Natural killer cell (primary cell): ENCODE data around the gene WDFY4. TPM values are rescaled to one million over a fixed set of nuclear protein-coding genes. Genes with fewer than 3 reads are reported as not detected.

Experiments used
- ATAC-seq, 3 donors: fragments of 150-1000 bp in 2 of 3; fragments of 200-7000 bp in 1 of 3; cut with Tn5 transposase; 1 replicate in 1 of 3; 2 replicates in 2 of 3; pipeline ENCODE4 v1.10.0; 2021; ENCODE audit warnings: mild to moderate bottlenecking in 2 of 3, moderate library complexity in 2 of 3
- DNase-seq, 2 donors: peaks; one replicate each; pipeline versions ENCODE4 v3.0.0 to v3.0.0-alpha.2; 2013 to 2021; ENCODE audit warnings: mixed read lengths in 1 of 2
- H3K27ac ChIP-seq: one replicate; pipeline ENCODE4 v1.5.1; 2013; ENCODE audit warnings: mild to moderate bottlenecking, low read length
- H3K27me3 ChIP-seq: one replicate; pipeline ENCODE4 v1.6.1; 2013; ENCODE audit warnings: low read length; ENCODE audit not compliant: control insufficient read depth, insufficient read depth
- H3K36me3 ChIP-seq: one replicate; pipeline ENCODE4 v1.6.1; 2013; ENCODE audit warnings: low read length; ENCODE audit not compliant: control insufficient read depth, insufficient read depth
- H3K4me1 ChIP-seq: one replicate; pipeline ENCODE4 v1.6.1; 2013; ENCODE audit warnings: low read length; ENCODE audit not compliant: control insufficient read depth, insufficient read depth
- H3K4me3 ChIP-seq: one replicate; pipeline ENCODE4 v1.5.1; 2013; ENCODE audit warnings: low read length
- H3K9me3 ChIP-seq: one replicate; pipeline ENCODE4 v1.6.1; 2013; ENCODE audit warnings: low read length; ENCODE audit not compliant: control insufficient read depth, insufficient read depth
- H3K27ac Mint-ChIP-seq, 2 donors: one replicate each; pipeline ENCODE4 v1.8.0; 2022; ENCODE audit warnings: mild to moderate bottlenecking in 2 of 2, mixed read lengths in 2 of 2, moderate library complexity in 1 of 2
- H3K27me3 Mint-ChIP-seq, 2 donors: one replicate each; pipeline ENCODE4 v1.8.0; 2022; ENCODE audit warnings: low read depth in 2 of 2, mixed read lengths in 2 of 2
- H3K36me3 Mint-ChIP-seq: one replicate; pipeline ENCODE4 v1.8.0; 2022; ENCODE audit warnings: mixed read lengths
- H3K4me1 Mint-ChIP-seq, 2 donors: one replicate each; pipeline ENCODE4 v1.8.0; 2022; ENCODE audit warnings: mixed read lengths in 2 of 2
- H3K4me3 Mint-ChIP-seq: one replicate; pipeline ENCODE4 v1.8.0; 2022; ENCODE audit warnings: mild to moderate bottlenecking, moderate library complexity, mixed read lengths
- H3K9me3 Mint-ChIP-seq, 2 donors: one replicate each; pipeline ENCODE4 v1.8.0; 2022; ENCODE audit warnings: mixed read lengths in 2 of 2
- WGBS: methylation state at CpG from one replicate; pipeline ENCODE4 v1.1.7; 2013; ENCODE audit warnings: missing lambda C conversion rate; ENCODE audit not compliant: insufficient coverage; 5-methylcytosine and 5-hydroxymethylcytosine counted together
- intact Hi-C: fragments of 100-400 bp; cut with micrococcal nuclease; formaldehyde crosslinking; loops from one replicate; pipeline ENCODE4 v1.14.2; 2022
- total RNA-seq, 4 donors: library from RNA; stranded (reverse); fragments of 120-200 nt in 1 of 4; gene quantifications; one replicate each; pipeline versions ENCODE4 v1.2.3 to v1.2.4, GENCODE V29; 2013 to 2022
- TF ChIP-seq, protein P1 (sequence below): fragments of 200-600 bp; IDR thresholded peaks from one replicate; pipeline ENCODE4 v1.8.0; 2022; ENCODE audit warnings: antibody characterized with exemption

The WDFY4 gene
- total RNA-seq, 3 donors from 2014 or later (not counting 1 experiment from before 2014, with no cell fraction given): 1.7 to 8.4 (median 3.5) TPM

DNA sequence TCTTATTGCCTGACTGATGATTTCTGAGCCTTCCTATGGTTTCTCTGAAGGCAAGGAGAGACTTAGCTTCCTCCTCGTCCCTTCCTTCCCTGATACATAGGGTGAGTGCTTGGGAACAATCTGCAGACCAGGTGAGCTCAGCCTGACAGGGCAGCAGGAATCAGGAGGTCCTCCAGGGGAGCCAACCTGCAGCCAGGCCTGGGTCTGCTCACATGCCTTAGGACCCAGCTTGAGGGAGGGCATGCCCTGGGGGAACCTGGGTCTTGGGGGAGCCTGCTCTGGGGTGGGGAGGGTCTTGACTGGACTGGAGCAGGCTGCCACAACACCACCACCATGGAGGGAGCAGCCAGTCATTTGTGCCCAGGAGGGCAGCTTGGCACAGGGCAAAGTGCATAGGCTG, 197.3 kb downstream of the WDFY4 start:
- Histone ChIP-seq H3K27me3 (no peaks in the 10 kb centered on the region), H3K27ac (no peak overlapping the region), H3K4me3 (no peak overlapping the region), H3K4me1 (no peaks in the 10 kb centered on the region), H3K36me3 (no peaks in the 10 kb centered on the region), H3K9me3 (no peaks in the 10 kb centered on the region)
- no peak overlapping the region for H3K4me3 Mint-ChIP-seq
- peaks cover 0 to 5% of the 10 kb centered on the region in 2 donors for H3K4me1 Mint-ChIP-seq
- intact Hi-C loops: no loop called here
- WGBS: 88% methylated on average over 1 of the region's 1 CpG
- H3K36me3 Mint-ChIP-seq: no peaks in the 10 kb centered on the region
- DNase-seq (no peak), ATAC-seq (no peak)
- no peaks in the 10 kb centered on the region for H3K9me3 Mint-ChIP-seq
- no peak overlapping the region for H3K27ac Mint-ChIP-seq
- TF ChIP-seq, protein P1, sequence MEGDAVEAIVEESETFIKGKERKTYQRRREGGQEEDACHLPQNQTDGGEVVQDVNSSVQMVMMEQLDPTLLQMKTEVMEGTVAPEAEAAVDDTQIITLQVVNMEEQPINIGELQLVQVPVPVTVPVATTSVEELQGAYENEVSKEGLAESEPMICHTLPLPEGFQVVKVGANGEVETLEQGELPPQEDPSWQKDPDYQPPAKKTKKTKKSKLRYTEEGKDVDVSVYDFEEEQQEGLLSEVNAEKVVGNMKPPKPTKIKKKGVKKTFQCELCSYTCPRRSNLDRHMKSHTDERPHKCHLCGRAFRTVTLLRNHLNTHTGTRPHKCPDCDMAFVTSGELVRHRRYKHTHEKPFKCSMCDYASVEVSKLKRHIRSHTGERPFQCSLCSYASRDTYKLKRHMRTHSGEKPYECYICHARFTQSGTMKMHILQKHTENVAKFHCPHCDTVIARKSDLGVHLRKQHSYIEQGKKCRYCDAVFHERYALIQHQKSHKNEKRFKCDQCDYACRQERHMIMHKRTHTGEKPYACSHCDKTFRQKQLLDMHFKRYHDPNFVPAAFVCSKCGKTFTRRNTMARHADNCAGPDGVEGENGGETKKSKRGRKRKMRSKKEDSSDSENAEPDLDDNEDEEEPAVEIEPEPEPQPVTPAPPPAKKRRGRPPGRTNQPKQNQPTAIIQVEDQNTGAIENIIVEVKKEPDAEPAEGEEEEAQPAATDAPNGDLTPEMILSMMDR: no peak
- H3K27me3 Mint-ChIP-seq: peaks cover 6 to 10% of the 10 kb centered on the region in 2 donors

DNA sequence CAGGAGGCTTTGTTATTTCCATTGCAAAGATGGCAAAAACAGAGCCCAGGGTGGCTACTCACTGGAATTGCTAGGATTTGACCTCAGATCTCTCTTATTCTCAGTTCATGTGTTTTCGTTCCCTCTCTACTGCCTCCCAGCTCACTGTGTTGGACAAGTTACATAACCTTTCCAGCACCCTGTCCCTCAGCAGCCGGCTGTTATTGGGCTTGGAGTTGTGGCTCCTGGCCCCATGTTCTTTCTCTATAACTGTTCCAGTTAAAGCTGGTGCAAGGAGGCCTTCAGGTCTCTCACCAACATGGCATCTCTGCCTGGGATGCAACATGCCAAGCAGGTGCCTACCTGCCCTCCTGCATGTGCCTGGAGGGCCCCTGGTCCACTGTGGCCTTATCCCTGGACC, 198.2 kb downstream of the WDFY4 start:
- TF ChIP-seq, protein P1: no peak
- no peak overlapping the region for H3K27ac Mint-ChIP-seq
- Histone ChIP-seq H3K27ac (no peak overlapping the region), H3K4me1 (no peaks in the 10 kb centered on the region), H3K27me3 (no peaks in the 10 kb centered on the region), H3K4me3 (no peak overlapping the region), H3K9me3 (no peaks in the 10 kb centered on the region), H3K36me3 (no peaks in the 10 kb centered on the region)
- intact Hi-C loops: no loop called here
- H3K36me3 Mint-ChIP-seq: no peaks in the 10 kb centered on the region
- WGBS: 96% methylated on average over 2 of the region's 2 CpGs
- no peaks in the 10 kb centered on the region for H3K9me3 Mint-ChIP-seq
- ATAC-seq: no peak
- no peak overlapping the region for H3K4me3 Mint-ChIP-seq
- DNase-seq: no peak
- H3K27me3 Mint-ChIP-seq: peaks cover 7 to 10% of the 10 kb centered on the region in 2 donors
- H3K4me1 Mint-ChIP-seq: peaks cover 0 to 5% of the 10 kb centered on the region in 2 donors

DNA sequence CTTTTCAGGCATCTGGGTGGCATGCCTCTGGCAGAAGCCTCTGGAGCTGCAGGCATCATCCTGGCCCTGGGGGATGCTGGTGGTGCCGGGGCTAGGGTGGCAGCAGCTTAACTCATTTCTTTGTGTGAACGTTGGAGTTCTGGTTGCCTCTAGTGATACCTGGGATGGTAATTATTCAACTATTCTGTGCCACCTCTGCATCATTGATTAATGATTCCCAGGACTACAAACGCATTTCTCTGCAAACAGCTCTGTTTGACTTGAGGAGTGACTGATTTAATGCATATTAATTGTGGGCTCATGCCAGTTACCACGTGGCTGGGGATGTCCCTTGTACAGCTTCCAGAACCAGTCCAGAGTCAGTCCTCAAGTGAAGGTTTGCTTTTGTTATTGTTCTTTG, 199.0 kb downstream of the WDFY4 start:
- Mint-ChIP-seq H3K27ac (no peak overlapping the region), H3K27me3 (peaks cover 7 to 10% of the 10 kb centered on the region in 2 donors), H3K4me1 (peaks cover 0 to 5% of the 10 kb centered on the region in 2 donors), H3K4me3 (no peak overlapping the region), H3K9me3 (no peaks in the 10 kb centered on the region), H3K36me3 (no peaks in the 10 kb centered on the region)
- H3K4me3 ChIP-seq: no peak overlapping the region
- no peaks in the 10 kb centered on the region for H3K4me1 ChIP-seq
- 84% methylated on average over 4 of the region's 4 CpGs for whole genome bisulfite sequencing
- ATAC-seq (no peak), DNase-seq (no peak)
- TF ChIP-seq, protein P1: no peak
- H3K9me3 ChIP-seq: no peaks in the 10 kb centered on the region
- no peaks in the 10 kb centered on the region for H3K27me3 ChIP-seq
- intact Hi-C loops: no loop called here
- no peaks in the 10 kb centered on the region for H3K36me3 ChIP-seq
- H3K27ac ChIP-seq: no peak overlapping the region
